Measurements from ENCODE around the gene CACNB4.

DNA sequence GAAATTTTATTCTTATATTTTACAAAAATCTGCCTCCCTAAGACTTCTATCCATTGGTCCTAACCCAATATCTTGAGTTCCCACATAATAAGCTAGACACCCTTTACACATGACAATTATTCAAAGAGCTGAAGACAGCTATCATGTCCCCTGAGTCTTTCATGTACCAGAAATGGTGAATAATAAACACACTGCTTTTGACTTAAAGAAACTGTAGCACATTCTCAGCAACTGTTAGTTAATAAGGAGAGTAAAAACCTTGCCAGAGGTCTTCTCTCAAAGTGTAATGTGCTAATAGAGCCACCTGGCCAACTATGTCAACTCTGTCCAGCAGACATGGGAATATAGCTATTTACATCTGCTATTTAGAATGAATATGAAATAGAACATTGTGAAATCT is 160.9 kb downstream of the CACNB4 start:
- TF ChIP-seq, protein P1, sequence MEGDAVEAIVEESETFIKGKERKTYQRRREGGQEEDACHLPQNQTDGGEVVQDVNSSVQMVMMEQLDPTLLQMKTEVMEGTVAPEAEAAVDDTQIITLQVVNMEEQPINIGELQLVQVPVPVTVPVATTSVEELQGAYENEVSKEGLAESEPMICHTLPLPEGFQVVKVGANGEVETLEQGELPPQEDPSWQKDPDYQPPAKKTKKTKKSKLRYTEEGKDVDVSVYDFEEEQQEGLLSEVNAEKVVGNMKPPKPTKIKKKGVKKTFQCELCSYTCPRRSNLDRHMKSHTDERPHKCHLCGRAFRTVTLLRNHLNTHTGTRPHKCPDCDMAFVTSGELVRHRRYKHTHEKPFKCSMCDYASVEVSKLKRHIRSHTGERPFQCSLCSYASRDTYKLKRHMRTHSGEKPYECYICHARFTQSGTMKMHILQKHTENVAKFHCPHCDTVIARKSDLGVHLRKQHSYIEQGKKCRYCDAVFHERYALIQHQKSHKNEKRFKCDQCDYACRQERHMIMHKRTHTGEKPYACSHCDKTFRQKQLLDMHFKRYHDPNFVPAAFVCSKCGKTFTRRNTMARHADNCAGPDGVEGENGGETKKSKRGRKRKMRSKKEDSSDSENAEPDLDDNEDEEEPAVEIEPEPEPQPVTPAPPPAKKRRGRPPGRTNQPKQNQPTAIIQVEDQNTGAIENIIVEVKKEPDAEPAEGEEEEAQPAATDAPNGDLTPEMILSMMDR (conservative IDR thresholded peaks at IDR 0.05; ENCODE audit: low read length), result no peak
- no peak for TF ChIP-seq EZH2phosphoT487 (IDR thresholded peaks at IDR 0.05; ENCODE audit: borderline replicate concordance)

Data from Loucy (cell line).